ENCODE results near the gene DCTN5. TPM values are rescaled to one million over a fixed set of nuclear protein-coding genes. Genes with fewer than 3 reads are reported as not detected.

DCTN5 gene
- total RNA-seq, 6 experiments from 2014 or later: 70.5 to 80.9 (median 76.4) TPM

GRCh38 chr16:23704772-23705516, 63.7 kb downstream of the DCTN5 start:
- Mint-ChIP-seq H3K36me3 (ENCODE audit: low read depth) (peaks cover 11% of the 10 kb centered on the region; the same call in 1 of the 2 replicates), H3K27ac (no peak overlapping the region), H3K27me3 (ENCODE audit: insufficient read depth) (peaks cover 19% of the 10 kb centered on the region), H3K4me3 (no peak overlapping the region), H3K9me3 (peaks cover 20% of the 10 kb centered on the region), H3K4me1 (ENCODE audit: low read depth) (no peaks in the 10 kb centered on the region)
- TF ChIP-seq, protein P1, sequence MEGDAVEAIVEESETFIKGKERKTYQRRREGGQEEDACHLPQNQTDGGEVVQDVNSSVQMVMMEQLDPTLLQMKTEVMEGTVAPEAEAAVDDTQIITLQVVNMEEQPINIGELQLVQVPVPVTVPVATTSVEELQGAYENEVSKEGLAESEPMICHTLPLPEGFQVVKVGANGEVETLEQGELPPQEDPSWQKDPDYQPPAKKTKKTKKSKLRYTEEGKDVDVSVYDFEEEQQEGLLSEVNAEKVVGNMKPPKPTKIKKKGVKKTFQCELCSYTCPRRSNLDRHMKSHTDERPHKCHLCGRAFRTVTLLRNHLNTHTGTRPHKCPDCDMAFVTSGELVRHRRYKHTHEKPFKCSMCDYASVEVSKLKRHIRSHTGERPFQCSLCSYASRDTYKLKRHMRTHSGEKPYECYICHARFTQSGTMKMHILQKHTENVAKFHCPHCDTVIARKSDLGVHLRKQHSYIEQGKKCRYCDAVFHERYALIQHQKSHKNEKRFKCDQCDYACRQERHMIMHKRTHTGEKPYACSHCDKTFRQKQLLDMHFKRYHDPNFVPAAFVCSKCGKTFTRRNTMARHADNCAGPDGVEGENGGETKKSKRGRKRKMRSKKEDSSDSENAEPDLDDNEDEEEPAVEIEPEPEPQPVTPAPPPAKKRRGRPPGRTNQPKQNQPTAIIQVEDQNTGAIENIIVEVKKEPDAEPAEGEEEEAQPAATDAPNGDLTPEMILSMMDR (IDR thresholded peaks at IDR 0.05): no peak
- DNase-seq: no peak

- H3K4me1 Mint-ChIP-seq (ENCODE audit: low read depth): no peaks in the 10 kb centered on the region
- H3K27me3 Mint-ChIP-seq (ENCODE audit: insufficient read depth): peaks cover 19% of the 10 kb centered on the region
- no peak overlapping the region for H3K27ac Mint-ChIP-seq
- H3K4me3 Mint-ChIP-seq: no peak overlapping the region
- TF ChIP-seq, protein P1 (IDR thresholded peaks at IDR 0.05): no peak
- peaks cover 11% of the 10 kb centered on the region; the same call in 1 of the 2 replicates for H3K36me3 Mint-ChIP-seq (ENCODE audit: low read depth)
- H3K9me3 Mint-ChIP-seq: peaks cover 26% of the 10 kb centered on the region
- no peak for DNase-seq
Measured at GRCh38 chr16:23705517-23705902, 64.2 kb downstream of the DCTN5 start.

DNA sequence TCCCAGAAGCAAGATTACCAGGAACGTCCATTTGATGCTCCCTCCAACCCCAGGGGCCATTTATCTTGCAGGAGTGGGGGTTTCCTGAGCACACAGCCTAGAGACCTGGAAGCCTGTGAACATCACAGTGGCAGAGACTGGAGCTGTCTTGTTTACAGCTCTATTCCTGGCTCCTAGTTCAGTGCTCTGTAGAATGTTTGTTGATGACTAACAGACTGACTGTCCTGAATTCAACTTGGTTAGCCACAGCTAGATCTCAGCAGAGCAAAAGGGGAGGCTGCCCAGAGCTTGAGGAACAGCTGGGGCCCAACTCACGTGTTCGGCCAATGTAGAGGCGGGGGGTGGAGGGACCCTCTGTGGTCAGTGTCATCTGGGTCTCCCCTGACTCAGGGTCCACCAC, 65.2 kb downstream of the DCTN5 start:
- Mint-ChIP-seq H3K27ac (no peak overlapping the region), H3K27me3 (ENCODE audit: insufficient read depth) (peaks cover 25% of the 10 kb centered on the region), H3K9me3 (peaks cover 26% of the 10 kb centered on the region), H3K36me3 (ENCODE audit: low read depth) (peaks cover 11% of the 10 kb centered on the region; the same call in 1 of the 2 replicates), H3K4me1 (ENCODE audit: low read depth) (no peaks in the 10 kb centered on the region), H3K4me3 (no peak overlapping the region)
- TF ChIP-seq, protein P1 (IDR thresholded peaks at IDR 0.05): no peak
- no peak for DNase-seq

DNA sequence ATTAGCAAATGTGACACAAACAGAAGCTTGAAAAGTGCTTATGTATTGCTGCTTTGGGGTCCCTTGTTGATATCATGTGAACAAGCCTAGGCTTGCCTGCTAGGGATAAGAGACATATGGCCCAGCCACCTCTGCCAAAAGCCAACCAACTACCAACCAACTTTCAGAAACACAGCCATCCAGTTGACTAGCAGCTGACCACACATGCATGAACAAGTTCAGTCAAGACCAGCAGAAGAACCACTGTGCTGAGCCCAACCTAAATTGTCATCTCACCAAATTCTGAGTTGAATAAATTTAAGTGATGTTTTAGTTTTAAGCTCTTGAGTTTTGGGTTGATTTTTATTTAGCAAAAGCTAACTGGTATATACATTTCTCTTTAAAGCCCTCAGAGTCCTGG, 68.3 kb downstream of the DCTN5 start:
- DNase-seq: no peak
- TF ChIP-seq, protein P1 (IDR thresholded peaks at IDR 0.05): no peak
- Mint-ChIP-seq H3K27me3 (ENCODE audit: insufficient read depth) (peaks cover 41% of the 10 kb centered on the region), H3K4me1 (ENCODE audit: low read depth) (no peaks in the 10 kb centered on the region), H3K4me3 (no peak overlapping the region), H3K9me3 (peaks cover 16% of the 10 kb centered on the region; the same call in 1 of the 2 replicates), H3K27ac (no peak overlapping the region), H3K36me3 (ENCODE audit: low read depth) (no peaks in the 10 kb centered on the region)

DNA sequence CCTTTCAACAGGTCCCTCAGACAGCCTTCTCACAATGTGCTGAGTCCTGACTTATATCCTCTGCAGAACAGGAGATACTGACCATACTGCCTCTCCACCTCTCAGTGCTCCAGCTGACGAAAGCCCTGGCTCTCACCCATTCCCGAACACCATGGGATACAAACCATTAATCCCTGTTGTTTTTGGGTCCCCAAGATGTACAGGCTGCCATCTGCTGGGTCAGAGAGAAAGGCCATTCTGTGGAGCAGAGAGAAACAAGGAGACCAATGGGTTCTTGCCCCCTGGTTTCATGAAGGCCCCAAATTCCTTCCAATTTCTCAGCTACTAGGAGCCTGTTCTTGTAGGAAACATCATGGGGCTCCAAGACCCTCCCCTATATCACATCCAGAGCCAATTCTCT, 68.7 kb downstream of the DCTN5 start:
- Mint-ChIP-seq H3K27me3 (ENCODE audit: insufficient read depth) (peaks cover 45% of the 10 kb centered on the region), H3K36me3 (ENCODE audit: low read depth) (no peaks in the 10 kb centered on the region), H3K27ac (no peak overlapping the region), H3K4me3 (no peak overlapping the region), H3K9me3 (peaks cover 16% of the 10 kb centered on the region; the same call in 1 of the 2 replicates), H3K4me1 (ENCODE audit: low read depth) (no peaks in the 10 kb centered on the region)
- no peak for DNase-seq
- TF ChIP-seq, protein P1 (IDR thresholded peaks at IDR 0.05): no peak

Measured in HFFc6 (cell line).